Stimulated activated CD8-positive, alpha-beta memory T cell treated with anti-CD3 and anti-CD28 coated beads, Interleukin-7, amount 100 ng/mL, for 4 hours (primary cell): ENCODE measurements around the gene LRIT1.
"Not testable (repeated sequence)": the region's sequence is repeated elsewhere in the genome, so short reads cannot be mapped to it uniquely, and the experiment has no call there.

ENCODE experiments used
- DNase-seq, 2 donors: peaks; one replicate each; pipeline ENCODE4 v3.0.0-alpha.2; 2020; ENCODE audit warnings: low read depth in 2 of 2

The LRIT1 gene

GRCh38 chr10:84241185-84241790 is at the start of gene LRIT1:
Gene LRIT1, minus strand, starts transcription at chr10:84241546. Its CDS starts 107 bp downstream, at chr10:84241439.
- DNase-seq, result no peak

GRCh38 chr10:84290235-84290634 is 48.9 kb upstream of the LRIT1 start:
- no peak for DNase-seq

- no peak for DNase-seq
These were observed 48.3 kb upstream of the LRIT1 start for GRCh38 chr10:84289521-84290200.

- DNase-seq, result no peak
These were observed 46.8 kb upstream of the LRIT1 start for GRCh38 chr10:84288151-84288550.

- no peak for DNase-seq
These were observed 45.3 kb upstream of the LRIT1 start for GRCh38 chr10:84286695-84287094.

- not testable (repeated sequence) for DNase-seq
These were observed 38.6 kb upstream of the LRIT1 start for GRCh38 chr10:84279876-84280475.

- DNase-seq, result no peak
These were observed 29.4 kb upstream of the LRIT1 start for GRCh38 chr10:84270708-84271107.

GRCh38 chr10:84269773-84270172 is 28.4 kb upstream of the LRIT1 start:
- no peak for DNase-seq

GRCh38 chr10:84269162-84269561 is 27.8 kb upstream of the LRIT1 start:
- no peak for DNase-seq

- peak; percentile 22 to 31 for DNase-seq
These were observed 26.3 kb upstream of the LRIT1 start for GRCh38 chr10:84267503-84268126.

- DNase-seq, result no peak
These were observed 24.1 kb upstream of the LRIT1 start for GRCh38 chr10:84265418-84265817.

- DNase-seq, result peak; percentile 41 to 49
These were observed 23.3 kb upstream of the LRIT1 start for GRCh38 chr10:84264611-84265141.

GRCh38 chr10:84263716-84264115 is 22.4 kb upstream of the LRIT1 start:
- no peak for DNase-seq

- no peak for DNase-seq
These were observed 21.0 kb upstream of the LRIT1 start for GRCh38 chr10:84262190-84262956.

GRCh38 chr10:84261236-84261915 is 20.0 kb upstream of the LRIT1 start:
- DNase-seq, result no peak

GRCh38 chr10:84258034-84258695 is 16.8 kb upstream of the LRIT1 start:
- DNase-seq, result no peak

GRCh38 chr10:84257343-84258020 is 16.1 kb upstream of the LRIT1 start:
- DNase-seq, result no peak

GRCh38 chr10:84256510-84257342 is 15.4 kb upstream of the LRIT1 start:
- DNase-seq, result peak in 1 of 2 donors; percentile 8
